B cell (primary cell): ENCODE data around the gene RSPH6A. TPM values are rescaled to one million over a fixed set of nuclear protein-coding genes. Genes with fewer than 3 reads are reported as not detected.

Experiments used
- ATAC-seq: fragments of 200-7000 bp; cut with Tn5 transposase; one replicate; pipeline ENCODE4 v1.10.0; 2021; ENCODE audit warnings: low read depth, mild to moderate bottlenecking, moderate number of reproducible peaks, moderate library complexity
- CTCF ChIA-PET: fragments of 350-600 bp; sonication (Branson Sonifier 250); formaldehyde crosslinking; loops from one replicate; lab custom pipeline; 2021; ENCODE audit warnings: antibody characterized with exemption, inconsistent platforms; lab: Charles Lee
- POLR2A ChIA-PET: fragments of 350-600 bp; sonication (Branson Sonifier 250); formaldehyde crosslinking; loops from one replicate; lab custom pipeline; 2021; ENCODE audit warnings: antibody characterized with exemption; lab: Charles Lee
- DNase-seq: peaks from one replicate; pipeline ENCODE4 v3.0.0; 2013
- H2AFZ ChIP-seq: 2 replicates; pipeline ENCODE4 v1.6.1; 2012; ENCODE audit warnings: mild to moderate bottlenecking, low read depth, low read length; ENCODE audit not compliant: insufficient read depth, poor library complexity, severe bottlenecking
- H3K27ac ChIP-seq, 2 donors: 1 replicate in 1 of 2; 2 replicates in 1 of 2; pipeline ENCODE4 v1.5.1; 2012 to 2013; ENCODE audit warnings: low read length in 2 of 2, mild to moderate bottlenecking in 2 of 2, moderate library complexity in 1 of 2
- H3K27me3 ChIP-seq, 4 experiments: fragments of 200-600 bp in 1 of 4; sonication (generic) in 1 of 4; replicated peaks in 1 of 4; 1 replicate in 2 of 4; 2 replicates in 2 of 4; pipeline versions ENCODE4 v1.6.1 to v1.7.0; 2013 to 2016; ENCODE audit warnings: low read length in 3 of 4, mild to moderate bottlenecking in 2 of 4, mixed read lengths in 1 of 4, moderate library complexity in 1 of 4; ENCODE audit not compliant: insufficient read depth in 4 of 4, control insufficient read depth in 3 of 4; ENCODE audit errors: control extremely low read depth in 1 of 4
- H3K36me3 ChIP-seq, 2 experiments: replicated peaks in 1 of 2; 1 replicate in 1 of 2; 2 replicates in 1 of 2; pipeline versions ENCODE4 v1.6.1 to v1.7.1; 2013; ENCODE audit warnings: low read length in 1 of 2; ENCODE audit not compliant: insufficient read depth in 2 of 2, control insufficient read depth in 1 of 2; ENCODE audit errors: control extremely low read depth in 1 of 2, extremely low read depth in 1 of 2
- H3K4me1 ChIP-seq, 2 donors: fragments of 200-600 bp in 1 of 2; sonication (generic) in 1 of 2; 1 replicate in 1 of 2; 2 replicates in 1 of 2; pipeline versions ENCODE4 v1.5.1 to v1.6.1; 2013 to 2017; ENCODE audit warnings: low read length in 2 of 2; ENCODE audit not compliant: control insufficient read depth in 2 of 2, insufficient read depth in 2 of 2
- H3K4me2 ChIP-seq: replicated peaks from 2 replicates; pipeline ENCODE3; 2012; ENCODE audit warnings: mild to moderate bottlenecking, low read depth, low read length; ENCODE audit not compliant: poor library complexity, severe bottlenecking
- H3K4me3 ChIP-seq, 5 experiments: fragments of 200-600 bp in 1 of 5; sonication (generic) in 1 of 5; 1 replicate in 3 of 5; 2 replicates in 2 of 5; pipeline versions ENCODE4 v1.5.1 to v1.7.0; 2011 to 2016; ENCODE audit warnings: low read length in 4 of 5, mild to moderate bottlenecking in 4 of 5, low read depth in 2 of 5, control low read depth in 1 of 5, moderate library complexity in 1 of 5; ENCODE audit not compliant: insufficient read depth in 1 of 5; ENCODE audit errors: control extremely low read depth in 1 of 5, extremely low read depth in 1 of 5
- H3K79me2 ChIP-seq: fragments of 200-600 bp; sonication (generic); one replicate; pipeline ENCODE4 v1.6.0; 2016; ENCODE audit warnings: low read length; ENCODE audit not compliant: control insufficient read depth, insufficient read depth
- H3K9ac ChIP-seq: fragments of 200-600 bp; sonication (generic); 2 replicates; pipeline ENCODE4 v1.6.1; 2017; ENCODE audit warnings: mild to moderate bottlenecking, low read length, moderate library complexity
- H3K9me3 ChIP-seq, 3 donors: one replicate each; pipeline versions ENCODE4 v1.6.1 to v1.7.1; 2013; ENCODE audit warnings: low read length in 2 of 3; ENCODE audit not compliant: control insufficient read depth in 2 of 3, insufficient read depth in 1 of 3; ENCODE audit errors: control extremely low read depth in 1 of 3
- H4K20me1 ChIP-seq: 2 replicates; pipeline ENCODE4 v1.6.0; 2012; ENCODE audit warnings: mild to moderate bottlenecking, low read length; ENCODE audit not compliant: insufficient read depth, control insufficient read depth, poor library complexity, severe bottlenecking
- H3K27ac Mint-ChIP-seq: one replicate; pipeline ENCODE4 v1.8.0; 2021; ENCODE audit warnings: mixed read lengths
- H3K27me3 Mint-ChIP-seq: one replicate; pipeline ENCODE4 v1.8.0; 2021; ENCODE audit warnings: mixed read lengths
- H3K4me1 Mint-ChIP-seq: one replicate; pipeline ENCODE4 v1.8.0; 2021; ENCODE audit warnings: mixed read lengths
- H3K4me3 Mint-ChIP-seq: one replicate; pipeline ENCODE4 v1.8.0; 2021; ENCODE audit warnings: mixed read lengths
- H3K9me3 Mint-ChIP-seq: one replicate; pipeline ENCODE4 v1.8.0; 2022; ENCODE audit warnings: mixed read lengths; ENCODE audit not compliant: insufficient read depth
- EZH2 ChIP-seq: IDR thresholded peaks from 2 replicates; pipeline ENCODE4 v1.6.1; 2012; ENCODE audit warnings: borderline replicate concordance, low read depth, mild to moderate bottlenecking, moderate library complexity, low read length; ENCODE audit not compliant: insufficient read depth, poor library complexity, severe bottlenecking
- WGBS: methylation state at CpG from one replicate; pipeline ENCODE4 v1.1.5; 2013; ENCODE audit warnings: missing lambda C conversion rate; ENCODE audit not compliant: insufficient coverage; 5-methylcytosine and 5-hydroxymethylcytosine counted together
- intact Hi-C: fragments of 100-400 bp; cut with micrococcal nuclease; formaldehyde crosslinking; loops from one replicate; pipeline ENCODE4 v1.10.0; 2022
- polyA plus RNA-seq: library from polyadenylated mRNA; depleted of rRNA; stranded (reverse); fragments of >200 nt; gene quantifications from 2 replicates; pipeline ENCODE4 v1.2.3, GENCODE V29; 2012
- total RNA-seq, 2 donors: library from RNA; stranded (reverse); fragments of 120-200 nt in 1 of 2; gene quantifications; 1 replicate in 1 of 2; 2 replicates in 1 of 2; pipeline versions ENCODE4 v1.2.3 to v1.2.4, GENCODE V29; 2013 to 2022
- TF ChIP-seq, protein P1 (sequence below): fragments of 200-600 bp; IDR thresholded peaks from one replicate; pipeline ENCODE4 v1.8.0; 2022; ENCODE audit warnings: antibody characterized with exemption, mild to moderate bottlenecking

The RSPH6A gene
- total and polyA plus RNA-seq, 2 donors (not counting 1 experiment from before 2014, with no cell fraction given), result 0.03 to 0.62 TPM

- H3K36me3 ChIP-seq, result peaks cover 4 to 83% of the 10 kb centered on the region in 2 experiments
- peaks cover 1% of the 10 kb centered on the region for H4K20me1 ChIP-seq
- Mint-ChIP-seq H3K4me3 (no peak overlapping the region), H3K4me1 (no peaks in the 10 kb centered on the region), H3K27me3 (no peaks in the 10 kb centered on the region), H3K9me3 (no peaks in the 10 kb centered on the region), H3K27ac (no peak overlapping the region)
- H3K27me3 ChIP-seq, result no peaks in the 10 kb centered on the region
- DNase-seq (no peak), ATAC-seq (no peak)
- H3K9me3 ChIP-seq, result no peaks in the 10 kb centered on the region
- H3K79me2 ChIP-seq, result peaks cover 3% of the 10 kb centered on the region
- H3K4me2 ChIP-seq, result no peak overlapping the region
- H2AFZ ChIP-seq, result no peak overlapping the region
- H3K9ac ChIP-seq, result no peak overlapping the region
- TF ChIP-seq EZH2, result no peak
- TF ChIP-seq, protein P1, sequence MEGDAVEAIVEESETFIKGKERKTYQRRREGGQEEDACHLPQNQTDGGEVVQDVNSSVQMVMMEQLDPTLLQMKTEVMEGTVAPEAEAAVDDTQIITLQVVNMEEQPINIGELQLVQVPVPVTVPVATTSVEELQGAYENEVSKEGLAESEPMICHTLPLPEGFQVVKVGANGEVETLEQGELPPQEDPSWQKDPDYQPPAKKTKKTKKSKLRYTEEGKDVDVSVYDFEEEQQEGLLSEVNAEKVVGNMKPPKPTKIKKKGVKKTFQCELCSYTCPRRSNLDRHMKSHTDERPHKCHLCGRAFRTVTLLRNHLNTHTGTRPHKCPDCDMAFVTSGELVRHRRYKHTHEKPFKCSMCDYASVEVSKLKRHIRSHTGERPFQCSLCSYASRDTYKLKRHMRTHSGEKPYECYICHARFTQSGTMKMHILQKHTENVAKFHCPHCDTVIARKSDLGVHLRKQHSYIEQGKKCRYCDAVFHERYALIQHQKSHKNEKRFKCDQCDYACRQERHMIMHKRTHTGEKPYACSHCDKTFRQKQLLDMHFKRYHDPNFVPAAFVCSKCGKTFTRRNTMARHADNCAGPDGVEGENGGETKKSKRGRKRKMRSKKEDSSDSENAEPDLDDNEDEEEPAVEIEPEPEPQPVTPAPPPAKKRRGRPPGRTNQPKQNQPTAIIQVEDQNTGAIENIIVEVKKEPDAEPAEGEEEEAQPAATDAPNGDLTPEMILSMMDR, result no peak
- no peaks in the 10 kb centered on the region for H3K4me1 ChIP-seq
- H3K4me3 ChIP-seq, result no peak overlapping the region
- 94% methylated on average over 10 of the region's 11 CpGs for WGBS
- intact Hi-C loops, result no loop called here
- CTCF ChIA-PET, result interaction anchor here (1.6 to 1.8 kb wide), 2 partner anchors 10 to 28 kb away, joined by 4 to 9 read pairs; no protein-coding TSS in a partner anchor
- H3K27ac ChIP-seq, result no peak overlapping the region
- POLR2A ChIA-PET, result no interaction called here
Measured at GRCh38 chr19:45826934-45827333, 11.8 kb upstream of the RSPH6A start.

DNA sequence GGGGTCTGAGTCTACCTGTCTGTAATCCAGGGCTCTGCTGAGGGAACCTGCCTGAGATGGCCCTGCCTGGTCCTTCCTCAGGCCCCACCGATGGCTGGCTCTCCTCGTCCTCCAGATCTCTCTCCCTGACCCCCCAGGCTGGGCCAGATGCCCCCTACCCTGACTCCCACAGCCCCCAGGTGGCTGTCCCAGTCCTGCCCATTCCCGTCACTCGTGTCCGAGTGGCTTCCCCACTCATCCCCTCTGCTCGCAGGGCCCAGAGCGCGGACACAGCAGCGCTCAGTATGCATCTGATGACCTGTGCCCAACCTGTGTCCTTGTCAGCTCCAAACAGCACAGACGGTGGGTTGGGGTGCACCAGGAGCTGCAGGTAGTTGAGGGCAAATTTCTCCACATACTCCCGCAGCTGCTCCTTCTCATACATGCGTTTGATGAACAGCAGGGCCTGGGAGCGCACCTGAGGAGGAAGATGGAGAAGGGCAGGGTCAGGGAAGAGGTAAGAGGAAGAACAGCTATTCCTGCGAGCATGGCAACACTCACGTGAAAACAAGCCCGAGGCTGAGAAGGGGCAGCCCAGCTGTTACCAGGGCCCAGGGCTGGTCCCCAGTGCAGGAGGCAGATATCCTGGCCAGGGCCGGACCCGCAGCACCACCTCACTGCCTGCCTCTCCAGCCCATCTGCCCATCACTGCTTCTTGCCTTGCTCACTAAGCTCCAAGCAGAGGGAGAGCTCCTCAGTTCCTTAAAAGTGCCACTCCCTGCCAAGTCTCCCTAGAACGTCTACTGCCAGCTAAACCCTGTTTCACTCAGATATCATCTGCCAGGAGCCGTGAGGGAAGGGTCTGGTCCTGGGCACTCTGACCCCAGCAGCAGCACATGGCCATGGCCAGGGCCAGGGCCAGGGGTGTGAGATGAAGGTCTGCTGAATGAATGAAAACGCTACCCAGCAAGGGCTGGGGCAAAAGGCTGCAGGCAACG is 11.1 kb upstream of the RSPH6A start:
- no peak for TF ChIP-seq EZH2
- TF ChIP-seq, protein P1, result no peak
- no peaks in the 10 kb centered on the region for H4K20me1 ChIP-seq
- no peak overlapping the region for H3K4me3 Mint-ChIP-seq
- no peaks in the 10 kb centered on the region for H3K79me2 ChIP-seq
- H2AFZ ChIP-seq, result no peak overlapping the region
- H3K36me3 ChIP-seq, result peaks cover 2 to 75% of the 10 kb centered on the region in 2 experiments
- H3K9me3 ChIP-seq, result no peaks in the 10 kb centered on the region
- no peak overlapping the region for H3K4me2 ChIP-seq
- DNase-seq (no peak), ATAC-seq (no peak)
- H3K9me3 Mint-ChIP-seq, result no peaks in the 10 kb centered on the region
- H3K4me1 ChIP-seq, result no peaks in the 10 kb centered on the region
- H3K9ac ChIP-seq, result no peak overlapping the region
- no peak overlapping the region for H3K4me3 ChIP-seq
- intact Hi-C loops, result no loop called here
- H3K27me3 ChIP-seq, result no peaks in the 10 kb centered on the region
- H3K4me1 Mint-ChIP-seq, result no peaks in the 10 kb centered on the region
- POLR2A ChIA-PET, result no interaction called here
- CTCF ChIA-PET, result interaction anchor here (0.5 to 1.8 kb wide), 3 partner anchors 9 to 1493 kb away, joined by 4 to 9 read pairs (median 4); no protein-coding TSS in a partner anchor
- no peaks in the 10 kb centered on the region for H3K27me3 Mint-ChIP-seq
- 92% methylated on average over 16 of the region's 22 CpGs for WGBS
- no peak overlapping the region for H3K27ac Mint-ChIP-seq
- no peak overlapping the region for H3K27ac ChIP-seq
